ENCODE data around the gene BRD4.

The BRD4 gene

GRCh38 chr19:15276620-15277215 is 55.6 kb downstream of the BRD4 start:
- TF ChIP-seq, protein P1, sequence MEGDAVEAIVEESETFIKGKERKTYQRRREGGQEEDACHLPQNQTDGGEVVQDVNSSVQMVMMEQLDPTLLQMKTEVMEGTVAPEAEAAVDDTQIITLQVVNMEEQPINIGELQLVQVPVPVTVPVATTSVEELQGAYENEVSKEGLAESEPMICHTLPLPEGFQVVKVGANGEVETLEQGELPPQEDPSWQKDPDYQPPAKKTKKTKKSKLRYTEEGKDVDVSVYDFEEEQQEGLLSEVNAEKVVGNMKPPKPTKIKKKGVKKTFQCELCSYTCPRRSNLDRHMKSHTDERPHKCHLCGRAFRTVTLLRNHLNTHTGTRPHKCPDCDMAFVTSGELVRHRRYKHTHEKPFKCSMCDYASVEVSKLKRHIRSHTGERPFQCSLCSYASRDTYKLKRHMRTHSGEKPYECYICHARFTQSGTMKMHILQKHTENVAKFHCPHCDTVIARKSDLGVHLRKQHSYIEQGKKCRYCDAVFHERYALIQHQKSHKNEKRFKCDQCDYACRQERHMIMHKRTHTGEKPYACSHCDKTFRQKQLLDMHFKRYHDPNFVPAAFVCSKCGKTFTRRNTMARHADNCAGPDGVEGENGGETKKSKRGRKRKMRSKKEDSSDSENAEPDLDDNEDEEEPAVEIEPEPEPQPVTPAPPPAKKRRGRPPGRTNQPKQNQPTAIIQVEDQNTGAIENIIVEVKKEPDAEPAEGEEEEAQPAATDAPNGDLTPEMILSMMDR (IDR thresholded peaks at IDR 0.05; ENCODE audit: extremely low read depth, missing control alignments) = no peak
- no peak for DNase-seq (ENCODE audit: low spot score)

DNA sequence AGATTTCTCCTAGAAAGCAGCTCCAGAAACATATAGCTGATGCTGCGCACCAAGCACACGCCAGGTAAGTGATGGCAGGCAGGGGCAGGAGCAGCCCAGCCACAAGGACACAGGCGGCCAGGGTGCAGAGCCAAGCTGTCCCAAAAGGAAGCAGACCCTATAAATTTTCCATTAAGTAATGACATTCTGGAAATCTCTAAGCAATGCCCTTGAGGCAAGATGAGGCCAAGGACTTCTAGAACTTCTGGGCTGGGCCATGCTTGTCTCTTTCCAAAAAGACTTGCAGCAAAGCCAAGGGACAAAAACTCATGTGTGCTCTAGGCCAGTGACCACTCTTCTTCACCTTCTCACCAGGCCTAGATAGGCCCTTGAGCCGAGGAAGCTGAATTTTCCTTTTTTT is 57.9 kb downstream of the BRD4 start:
- no peak for DNase-seq (ENCODE audit: low spot score)
- TF ChIP-seq, protein P1 (IDR thresholded peaks at IDR 0.05; ENCODE audit: extremely low read depth, missing control alignments) = no peak

DNA sequence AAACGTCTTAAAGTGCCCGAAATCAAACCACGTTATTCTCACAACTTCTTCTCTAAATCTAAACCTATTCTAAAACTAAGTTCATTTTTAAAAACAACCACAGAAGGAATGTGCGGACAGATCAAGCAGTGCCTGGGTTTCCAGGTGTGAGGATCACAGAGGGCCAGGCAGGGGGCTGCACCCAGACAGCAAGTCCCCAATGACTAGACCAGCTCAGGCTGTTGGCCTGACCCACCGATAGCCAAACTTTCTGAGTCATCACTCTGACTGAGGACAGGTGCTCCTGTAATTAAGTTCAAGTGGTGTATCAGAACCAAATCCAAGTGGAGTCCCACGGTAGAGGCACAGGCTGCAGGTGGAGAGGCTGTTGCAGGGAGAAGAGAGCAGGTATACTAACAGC is 62.5 kb downstream of the BRD4 start:
- no peak for DNase-seq (ENCODE audit: low spot score)
- TF ChIP-seq, protein P1 (IDR thresholded peaks at IDR 0.05; ENCODE audit: extremely low read depth, missing control alignments) = no peak

GRCh38 chr19:15268928-15269253 is 63.4 kb downstream of the BRD4 start:
- TF ChIP-seq, protein P1 (IDR thresholded peaks at IDR 0.05; ENCODE audit: extremely low read depth, missing control alignments) = no peak
- no peak for DNase-seq (ENCODE audit: low spot score)

DNA sequence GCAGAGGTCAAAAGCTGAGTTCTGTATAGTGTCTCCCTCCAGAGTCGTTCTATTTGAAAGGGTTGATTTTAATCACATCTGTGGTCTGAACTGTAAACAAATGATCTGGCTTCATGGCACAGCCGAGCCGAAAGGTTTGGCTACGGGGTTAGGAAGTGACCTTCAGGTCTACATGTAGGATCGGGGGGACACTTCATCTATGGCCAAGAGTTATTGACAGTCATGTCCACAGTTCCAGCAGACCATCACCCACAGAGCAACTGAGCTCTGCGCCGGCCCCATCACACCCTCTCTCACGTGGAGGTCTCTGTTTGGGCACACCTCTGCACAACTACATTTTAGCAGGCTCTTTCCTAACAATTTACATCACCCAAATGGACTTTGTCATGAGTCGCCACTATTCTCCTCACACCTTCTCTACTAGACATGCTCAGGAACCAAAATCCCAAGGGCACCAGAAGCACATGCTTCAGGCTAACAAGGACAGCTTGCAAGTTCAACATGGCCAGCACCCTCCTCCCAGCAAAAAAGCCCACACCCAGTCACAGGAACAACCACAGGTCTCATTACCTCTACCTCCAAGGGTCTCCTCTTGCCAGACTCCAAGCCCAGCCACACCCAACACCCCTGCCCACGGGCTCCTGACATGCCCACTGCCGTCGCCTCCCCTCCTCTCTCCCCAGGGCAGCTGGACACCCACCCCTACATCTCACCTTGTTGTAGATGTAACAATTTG is 64.0 kb downstream of the BRD4 start:
- TF ChIP-seq, protein P1 (IDR thresholded peaks at IDR 0.05; ENCODE audit: extremely low read depth, missing control alignments) = no peak
- DNase-seq (ENCODE audit: low spot score) = no peak

GRCh38 chr19:15266683-15267082 is 65.7 kb downstream of the BRD4 start:
- no peak for DNase-seq (ENCODE audit: low spot score)

GRCh38 chr19:15265850-15266248 is 66.5 kb downstream of the BRD4 start:
- TF ChIP-seq, protein P1 (IDR thresholded peaks at IDR 0.05; ENCODE audit: extremely low read depth, missing control alignments) = no peak
- no peak for DNase-seq (ENCODE audit: low spot score)

More at GRCh38 chr19:15266683-15267082, 65.7 kb downstream of the BRD4 start:
- TF ChIP-seq, protein P1 (IDR thresholded peaks at IDR 0.05; ENCODE audit: extremely low read depth, missing control alignments) = no peak

Data from GM20000 (cell line).